Uterus (tissue), 4 donors: ENCODE measurements around the gene KCNJ11. TPM values are rescaled to one million over a fixed set of nuclear protein-coding genes. Genes with fewer than 3 reads are reported as not detected.

Experiments
- DNase-seq, 2 donors: peaks; one replicate each; pipeline ENCODE4 v3.0.0-alpha.2; 2019 to 2020
- H3K27ac ChIP-seq, 2 donors: fragments of 200-600 bp; sonication (generic); 1 replicate in 1 of 2; 2 replicates in 1 of 2; pipeline ENCODE4 v1.5.1; 2016 to 2018
- H3K27me3 ChIP-seq, 2 donors: fragments of 200-600 bp; sonication (generic); one replicate each; pipeline ENCODE4 v1.5.1; 2018 to 2019; ENCODE audit warnings: control low read depth in 1 of 2
- H3K36me3 ChIP-seq, 2 donors: fragments of 200-600 bp; sonication (generic); one replicate each; pipeline ENCODE4 v1.5.1; 2019; ENCODE audit warnings: control low read depth in 1 of 2
- H3K4me1 ChIP-seq, 2 donors: fragments of 200-600 bp; sonication (generic); one replicate each; pipeline ENCODE4 v1.5.1; 2018 to 2019; ENCODE audit warnings: control low read depth in 1 of 2
- H3K4me3 ChIP-seq, 2 donors: fragments of 200-600 bp; sonication (generic); 1 replicate in 1 of 2; 2 replicates in 1 of 2; pipeline ENCODE4 v1.5.1; 2018 to 2019; ENCODE audit warnings: mild to moderate bottlenecking in 1 of 2
- H3K9me3 ChIP-seq, 2 donors: fragments of 200-600 bp; sonication (generic); one replicate each; pipeline ENCODE4 v1.5.1; 2019; ENCODE audit warnings: control low read depth in 1 of 2
- CTCF ChIP-seq, 4 experiments: fragments of 200-600 bp in 2 of 4; fragments of 450-650 bp in 2 of 4; sonication (generic) in 2 of 4; IDR thresholded peaks; one replicate each; pipeline ENCODE4 v1.5.1; 2016 to 2019; ENCODE audit warnings: antibody characterized with exemption in 4 of 4, mild to moderate bottlenecking in 2 of 4, moderate library complexity in 1 of 4
- POLR2A ChIP-seq, 2 donors: fragments of 450-650 bp; IDR thresholded peaks; one replicate each; pipeline ENCODE4 v1.6.1; 2016; ENCODE audit warnings: antibody characterized with exemption in 2 of 2, mild to moderate bottlenecking in 1 of 2, moderate library complexity in 1 of 2
- intact Hi-C: fragments of 100-400 bp; cut with DNase I; formaldehyde crosslinking; loops from one replicate; pipeline ENCODE4 v1.15.1; 2023; ENCODE audit warnings: low total_unique reads
- total RNA-seq, 4 donors: library from RNA; depleted of rRNA in 3 of 4; stranded (reverse); fragments of >200 nt in 3 of 4; gene quantifications; one replicate each; pipeline versions ENCODE4 v1.1.0 to v1.2.4, GENCODE V29; 2014 to 2023
- donor health status: DM: yes; HTN: yes; CAD: no.

Gene KCNJ11
- 1 to 10 TPM in 1 of 4 donors, under 1 TPM in 1, not detected in 2; 0.83 to 3.9 TPM for total RNA-seq

- peak within 1 kb of the TSS in 1 of 2 donors; percentile 63 for H3K27ac ChIP-seq
- H3K4me1 ChIP-seq, result peaks cover 0 to 5% of the 10 kb centered on the region in 2 donors
- H3K27me3 ChIP-seq, result no peaks in the 10 kb centered on the region
- no peaks in the 10 kb centered on the region for H3K36me3 ChIP-seq
- DNase-seq, result no peak
- intact Hi-C loops, result no loop called here
- H3K4me3 ChIP-seq, result peak within 1 kb of the TSS; percentile 7 to 56
- no peak for TF ChIP-seq POLR2A (IDR thresholded peaks at IDR 0.05)
- TF ChIP-seq CTCF (IDR thresholded peaks at IDR 0.05), result no peak
- H3K9me3 ChIP-seq, result no peaks in the 10 kb centered on the region
Measured at GRCh38 chr11:17388609-17389210, at the start of gene KCNJ11. Gene KCNJ11 (minus strand): TSS chr11:17388659. CDS start chr11:17388091, 568 bp downstream.

GRCh38 chr11:17437366-17437765 is 48.9 kb upstream of the KCNJ11 start:
- no peaks in the 10 kb centered on the region for H3K4me1 ChIP-seq
- intact Hi-C loops, result no loop called here
- no peaks in the 10 kb centered on the region for H3K36me3 ChIP-seq
- H3K27ac ChIP-seq, result no peak overlapping the region
- no peaks in the 10 kb centered on the region for H3K9me3 ChIP-seq
- no peaks in the 10 kb centered on the region for H3K27me3 ChIP-seq
- TF ChIP-seq CTCF (IDR thresholded peaks at IDR 0.05), result no peak
- no peak overlapping the region for H3K4me3 ChIP-seq
- DNase-seq, result no peak

GRCh38 chr11:17434108-17434507 is 45.6 kb upstream of the KCNJ11 start:
- no peaks in the 10 kb centered on the region for H3K27me3 ChIP-seq
- no peak overlapping the region for H3K4me3 ChIP-seq
- H3K27ac ChIP-seq, result no peak overlapping the region
- no peaks in the 10 kb centered on the region for H3K9me3 ChIP-seq
- H3K4me1 ChIP-seq, result no peaks in the 10 kb centered on the region
- DNase-seq, result no peak
- H3K36me3 ChIP-seq, result no peaks in the 10 kb centered on the region
- intact Hi-C loops, result no loop called here
- TF ChIP-seq CTCF (IDR thresholded peaks at IDR 0.05), result no peak
- no peak for TF ChIP-seq POLR2A (IDR thresholded peaks at IDR 0.05)

GRCh38 chr11:17432002-17432401 is 43.5 kb upstream of the KCNJ11 start:
- DNase-seq, result no peak
- no peak for TF ChIP-seq POLR2A (IDR thresholded peaks at IDR 0.05)
- TF ChIP-seq CTCF (IDR thresholded peaks at IDR 0.05), result no peak
- Histone ChIP-seq H3K4me3 (no peak overlapping the region), H3K36me3 (no peaks in the 10 kb centered on the region), H3K9me3 (no peaks in the 10 kb centered on the region), H3K4me1 (no peaks in the 10 kb centered on the region), H3K27me3 (no peaks in the 10 kb centered on the region), H3K27ac (peak overlapping the region; percentile 23 to 55)
- intact Hi-C loops, result no loop called here

- peak; percentile 20 to 45 for DNase-seq
- Histone ChIP-seq H3K27me3 (no peaks in the 10 kb centered on the region), H3K36me3 (no peaks in the 10 kb centered on the region), H3K4me1 (no peaks in the 10 kb centered on the region), H3K27ac (peak overlapping the region; percentile 23 to 51), H3K9me3 (no peaks in the 10 kb centered on the region), H3K4me3 (no peak overlapping the region)
- no peak for TF ChIP-seq CTCF (IDR thresholded peaks at IDR 0.05)
- no peak for TF ChIP-seq POLR2A (IDR thresholded peaks at IDR 0.05)
- intact Hi-C loops, result no loop called here
Measured at GRCh38 chr11:17431139-17431538, 42.7 kb upstream of the KCNJ11 start.
